Adrenal gland (tissue), 12 donors: ENCODE measurements around the gene CLEC17A. TPM values are rescaled to one million over a fixed set of nuclear protein-coding genes. Genes with fewer than 3 reads are reported as not detected.

Experiments used
- DNase-seq, 7 donors: peaks; one replicate each; pipeline ENCODE4 v3.0.0-alpha.2; 2019 to 2020
- H3K27ac ChIP-seq, 5 donors: fragments of 200-600 bp; sonication (generic) in 4 of 5; 1 replicate in 3 of 5; 2 replicates in 2 of 5; pipeline versions ENCODE4 v1.5.1 to v1.8.0; 2016 to 2020; ENCODE audit warnings: mild to moderate bottlenecking in 1 of 5
- H3K27me3 ChIP-seq: fragments of 200-600 bp; 2 replicates; pipeline ENCODE4 v1.8.0; 2021
- H3K36me3 ChIP-seq, 2 donors: fragments of 200-600 bp; replicated peaks in 1 of 2; 1 replicate in 1 of 2; 2 replicates in 1 of 2; pipeline versions ENCODE4 v1.5.1 to v1.8.0; 2018 to 2022
- H3K4me1 ChIP-seq, 2 donors: fragments of 200-600 bp; replicated peaks in 1 of 2; 1 replicate in 1 of 2; 2 replicates in 1 of 2; pipeline versions ENCODE4 v1.5.1 to v1.8.0; 2018 to 2021
- H3K4me3 ChIP-seq, 4 donors: fragments of 200-600 bp; sonication (generic) in 3 of 4; one replicate each; pipeline ENCODE4 v1.5.1; 2016 to 2018
- H3K9me3 ChIP-seq, 3 donors: fragments of 200-600 bp; sonication (generic) in 1 of 3; replicated peaks in 1 of 3; 1 replicate in 2 of 3; 2 replicates in 1 of 3; pipeline versions ENCODE4 v1.5.1 to v1.8.0; 2016 to 2021
- CTCF ChIP-seq, 6 experiments: fragments of 450-650 bp in 4 of 6; fragments of 200-600 bp in 2 of 6; sonication (generic) in 1 of 6; IDR thresholded peaks; 1 replicate in 5 of 6; 2 replicates in 1 of 6; pipeline versions ENCODE4 v1.5.1 to v1.8.0; 2016 to 2021; ENCODE audit warnings: antibody characterized with exemption in 6 of 6, mild to moderate bottlenecking in 2 of 6, moderate library complexity in 1 of 6
- POLR2A ChIP-seq, 2 donors: fragments of 450-650 bp; IDR thresholded peaks; one replicate each; pipeline ENCODE4 v1.6.1; 2017; ENCODE audit warnings: antibody characterized with exemption in 2 of 2, mild to moderate bottlenecking in 2 of 2, moderate library complexity in 1 of 2
- WGBS, 4 donors: extraction: QIAGEN DNeasy Blood & Tissue Kit in 2 of 4; methylation state at CpG; one replicate each; pipeline versions ENCODE4 v1.1.5 to v1.1.7; 2013 to 2017; 5-methylcytosine and 5-hydroxymethylcytosine counted together
- intact Hi-C, 2 donors: fragments of 100-400 bp; cut with DNase I; formaldehyde crosslinking; loops; one replicate each; pipeline versions ENCODE4 v1.14.1 to v1.15.0; 2022 to 2023
- polyA plus RNA-seq, 3 donors: library from polyadenylated mRNA; stranded (reverse); fragments of 200-250 nt in 2 of 3; fragments of 350-450 nt in 1 of 3; fragmentation: Illumina TruSeq in 1 of 3; extraction: RNeasy Lipid Tissue Mini Kit (QIAGEN cat#74804) in 1 of 3; gene quantifications; one replicate each; pipeline ENCODE4 v1.2.3, GENCODE V29; 2013 to 2014
- total RNA-seq, 9 donors: library from RNA; depleted of rRNA in 4 of 9; stranded (reverse); fragments of >200 nt in 4 of 9; fragments of 120-200 nt in 1 of 9; fragmentation: NEBNext Ultra II Directional in 1 of 9; extraction: Animal tissue kit (Norgen Biotek cat#: 25700) in 1 of 9; gene quantifications; one replicate each; pipeline versions ENCODE4 v1.1.0 to v1.2.4, GENCODE V29; 2013 to 2023
- donor health status: healthy with polysubstance abuse.
- donor health status: Bipolar disorder and iron deficiency.
- donor health status: DM: yes; HTN: yes; CAD: no.
- donor health status: DM: no; HTN: no; CAD: no.
- donor health status: DM: no; HTN: no; CAD: no.
- donor health status: DM: yes; HTN: yes; CAD: no.

CLEC17A gene
- total and polyA plus RNA-seq, 12 donors, result 0.03 to 0.16 TPM; not detected in 10

GRCh38 chr19:14648506-14648905 lies 65.6 kb downstream of the CLEC17A start:
- intact Hi-C loops, result no loop called here
- H3K9me3 ChIP-seq, result no peaks in the 10 kb centered on the region
- WGBS, 4 donors, result 92 to 97% (median 94%) methylated on average over 2 of the region's 2 CpGs
- TF ChIP-seq CTCF (IDR thresholded peaks at IDR 0.05) (no peak), POLR2A (IDR thresholded peaks at IDR 0.05) (no peak)
- DNase-seq, result no peak
- no peaks in the 10 kb centered on the region for H3K36me3 ChIP-seq
- no peak overlapping the region for H3K4me3 ChIP-seq
- H3K4me1 ChIP-seq, result no peaks in the 10 kb centered on the region
- no peaks in the 10 kb centered on the region for H3K27me3 ChIP-seq
- no peak overlapping the region for H3K27ac ChIP-seq

GRCh38 chr19:14649020-14649419 lies 66.1 kb downstream of the CLEC17A start:
- 59 to 78% (median 63%) methylated on average over 4 of the region's 4 CpGs for WGBS, 4 donors
- Histone ChIP-seq H3K4me3 (no peak overlapping the region), H3K27me3 (no peaks in the 10 kb centered on the region), H3K36me3 (no peaks in the 10 kb centered on the region), H3K9me3 (no peaks in the 10 kb centered on the region), H3K27ac (no peak overlapping the region), H3K4me1 (no peaks in the 10 kb centered on the region)
- no peak for DNase-seq
- TF ChIP-seq CTCF (IDR thresholded peaks at IDR 0.05) (no peak), POLR2A (IDR thresholded peaks at IDR 0.05) (no peak)
- intact Hi-C loops, result no loop called here

GRCh38 chr19:14650161-14650560 lies 67.3 kb downstream of the CLEC17A start:
- Histone ChIP-seq H3K4me3 (no peak overlapping the region), H3K27me3 (no peaks in the 10 kb centered on the region), H3K9me3 (no peaks in the 10 kb centered on the region), H3K4me1 (no peaks in the 10 kb centered on the region), H3K36me3 (no peaks in the 10 kb centered on the region), H3K27ac (no peak overlapping the region)
- no peak for DNase-seq
- TF ChIP-seq CTCF (IDR thresholded peaks at IDR 0.05) (no peak), POLR2A (IDR thresholded peaks at IDR 0.05) (no peak)
- intact Hi-C loops, result no loop called here
- 54 to 76% (median 68%) methylated on average over 2 of the region's 2 CpGs for whole genome bisulfite sequencing, 4 donors

GRCh38 chr19:14654786-14655560 lies 72.1 kb downstream of the CLEC17A start:
- Histone ChIP-seq H3K36me3 (no peaks in the 10 kb centered on the region), H3K9me3 (no peaks in the 10 kb centered on the region), H3K27me3 (no peaks in the 10 kb centered on the region), H3K4me1 (no peaks in the 10 kb centered on the region), H3K4me3 (no peak overlapping the region), H3K27ac (no peak overlapping the region)
- 51 to 57% (median 55%) methylated on average over 7 of the region's 7 CpGs for WGBS, 4 donors
- DNase-seq, result no peak
- no peak for TF ChIP-seq CTCF (IDR thresholded peaks at IDR 0.05)
- no peak for TF ChIP-seq POLR2A (IDR thresholded peaks at IDR 0.05)
- intact Hi-C loops, result no loop called here
